GM13977 (cell line): ENCODE results near the gene ERCC5.

Experiments
- DNase-seq: peaks from one replicate; pipeline ENCODE4 v3.0.0; 2012; ENCODE audit warnings: low spot score
- in situ Hi-C: fragments of 300-500 bp; cut with MboI; formaldehyde crosslinking; loops from one replicate; pipeline ENCODE4 v1.12.0; 2022; ENCODE audit warnings: low sequenced_read_pairs, low pct_unique_long_range_greater_than_20kb, mixed read lengths, inconsistent platforms; ENCODE audit not compliant: unreplicated experiment
- TF ChIP-seq, protein P1 (sequence below): IDR thresholded peaks from 2 replicates; pipeline ENCODE4 v1.5.1; 2012; ENCODE audit warnings: mild to moderate bottlenecking, control low read depth; ENCODE audit not compliant: insufficient read depth; ENCODE audit errors: extremely low read depth, missing control alignments

The ERCC5 gene

DNA sequence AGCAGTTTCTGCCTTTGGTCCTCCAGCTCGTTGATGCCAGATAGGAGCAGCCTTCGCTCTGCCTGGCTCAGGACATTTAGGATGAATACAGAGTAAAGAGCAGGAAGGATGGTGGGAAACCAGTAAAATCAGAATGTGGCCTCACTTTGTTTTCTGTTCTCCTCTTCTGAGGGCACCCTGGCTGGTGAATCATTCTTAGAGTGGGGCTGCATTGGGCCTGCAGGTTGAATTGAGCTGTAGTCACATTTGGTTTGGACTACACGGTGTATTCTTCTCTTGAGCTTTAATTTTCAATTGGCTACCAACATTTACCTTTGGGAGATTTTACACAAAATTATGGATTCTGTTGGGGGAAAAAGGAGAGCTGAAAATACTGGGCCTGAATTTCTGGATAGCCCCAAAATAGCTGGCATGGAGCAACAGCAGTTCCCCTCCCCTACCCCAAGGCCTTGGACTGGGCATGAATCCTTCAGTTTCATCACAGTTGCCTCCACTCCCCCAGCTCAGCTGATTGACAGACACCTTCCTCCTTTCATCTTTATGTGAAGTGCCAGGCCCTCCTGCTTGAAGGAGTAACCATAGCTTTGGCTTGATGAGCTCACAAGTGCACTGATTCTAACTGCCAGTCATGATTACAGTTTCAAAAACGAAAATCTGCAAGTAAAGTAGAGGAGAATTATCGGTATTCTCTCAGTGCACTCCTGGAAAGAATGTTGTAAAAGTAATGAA is 24.3 kb downstream of the ERCC5 start:
- TF ChIP-seq, protein P1, sequence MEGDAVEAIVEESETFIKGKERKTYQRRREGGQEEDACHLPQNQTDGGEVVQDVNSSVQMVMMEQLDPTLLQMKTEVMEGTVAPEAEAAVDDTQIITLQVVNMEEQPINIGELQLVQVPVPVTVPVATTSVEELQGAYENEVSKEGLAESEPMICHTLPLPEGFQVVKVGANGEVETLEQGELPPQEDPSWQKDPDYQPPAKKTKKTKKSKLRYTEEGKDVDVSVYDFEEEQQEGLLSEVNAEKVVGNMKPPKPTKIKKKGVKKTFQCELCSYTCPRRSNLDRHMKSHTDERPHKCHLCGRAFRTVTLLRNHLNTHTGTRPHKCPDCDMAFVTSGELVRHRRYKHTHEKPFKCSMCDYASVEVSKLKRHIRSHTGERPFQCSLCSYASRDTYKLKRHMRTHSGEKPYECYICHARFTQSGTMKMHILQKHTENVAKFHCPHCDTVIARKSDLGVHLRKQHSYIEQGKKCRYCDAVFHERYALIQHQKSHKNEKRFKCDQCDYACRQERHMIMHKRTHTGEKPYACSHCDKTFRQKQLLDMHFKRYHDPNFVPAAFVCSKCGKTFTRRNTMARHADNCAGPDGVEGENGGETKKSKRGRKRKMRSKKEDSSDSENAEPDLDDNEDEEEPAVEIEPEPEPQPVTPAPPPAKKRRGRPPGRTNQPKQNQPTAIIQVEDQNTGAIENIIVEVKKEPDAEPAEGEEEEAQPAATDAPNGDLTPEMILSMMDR, result no peak
- no peak for DNase-seq
- in situ Hi-C loops, result no loop called here

DNA sequence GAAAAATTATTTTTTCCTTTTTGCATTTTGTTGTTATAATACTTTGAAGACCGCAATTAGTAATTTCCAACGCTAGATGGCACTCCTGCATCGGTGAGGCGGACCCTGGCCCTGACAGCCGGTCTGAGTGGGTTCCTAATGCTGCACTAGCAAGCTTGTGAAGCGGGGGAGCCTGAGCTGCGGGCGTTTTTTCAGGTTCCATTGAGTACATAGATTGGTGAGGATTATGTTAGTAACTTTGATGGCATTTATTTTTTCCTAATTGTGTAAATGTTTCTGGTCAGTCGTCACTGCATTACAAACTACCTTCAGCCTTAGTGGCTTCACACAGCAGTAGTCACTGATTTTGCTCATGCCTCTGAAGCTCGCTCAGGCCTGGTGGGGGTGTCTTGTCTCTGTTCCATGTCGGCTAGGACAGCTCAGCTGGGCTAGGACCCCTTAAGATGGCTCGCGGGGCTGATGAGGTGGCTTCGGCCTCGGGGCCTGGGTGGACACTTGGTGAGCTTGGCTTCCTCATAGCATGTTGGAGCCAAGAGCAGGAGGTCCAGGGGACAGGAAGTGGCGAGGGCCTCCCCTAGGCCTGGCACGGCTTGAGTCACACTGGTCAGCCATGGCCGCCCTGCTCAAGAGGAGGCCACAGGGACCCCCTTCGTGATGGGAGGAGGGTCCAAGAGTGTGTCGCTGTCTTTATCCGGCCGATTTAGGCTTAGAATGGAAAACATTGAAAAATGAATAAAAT is 25.0 kb downstream of the ERCC5 start:
- TF ChIP-seq, protein P1, result peak; percentile 78
- in situ Hi-C loops, result no loop called here
- DNase-seq, result peak; percentile 55

DNA sequence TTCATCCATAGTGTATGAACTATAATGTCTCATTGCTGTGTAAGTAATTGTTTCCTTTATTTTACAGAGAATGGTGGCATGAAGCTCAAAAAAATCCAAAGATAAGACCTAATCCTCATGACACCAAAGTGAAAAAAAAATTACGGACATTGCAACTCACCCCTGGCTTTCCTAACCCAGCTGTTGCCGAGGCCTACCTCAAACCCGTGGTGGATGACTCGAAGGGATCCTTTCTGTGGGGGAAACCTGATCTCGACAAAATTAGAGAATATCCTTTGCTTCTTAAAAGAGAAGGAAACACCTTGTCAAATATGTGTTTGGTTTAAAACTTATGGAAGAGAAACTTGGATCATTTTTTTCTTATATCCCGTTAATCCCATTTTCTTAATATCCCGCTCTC is 26.3 kb downstream of the ERCC5 start:
- in situ Hi-C loops, result no loop called here
- no peak for DNase-seq
- TF ChIP-seq, protein P1, result no peak

DNA sequence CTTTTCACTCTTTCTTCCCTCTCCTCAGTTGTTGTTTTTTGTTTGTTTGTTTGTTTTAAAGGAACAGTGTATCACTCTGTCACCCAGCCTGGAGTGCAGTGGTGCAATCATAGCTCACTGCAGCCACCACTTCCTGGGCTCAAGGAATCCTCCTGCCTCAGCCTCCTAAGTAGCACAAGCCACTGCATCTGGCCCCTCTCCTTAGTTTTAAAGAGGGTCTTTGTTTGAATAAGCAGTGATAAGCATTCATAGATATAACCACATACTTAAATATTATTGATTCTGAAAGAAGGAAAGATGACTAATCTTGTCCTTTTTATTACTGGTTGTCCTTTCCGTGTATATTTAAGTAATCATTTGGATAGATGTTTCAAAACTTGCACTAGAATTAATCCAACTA is 26.7 kb downstream of the ERCC5 start:
- in situ Hi-C loops, result no loop called here
- DNase-seq, result no peak

DNA sequence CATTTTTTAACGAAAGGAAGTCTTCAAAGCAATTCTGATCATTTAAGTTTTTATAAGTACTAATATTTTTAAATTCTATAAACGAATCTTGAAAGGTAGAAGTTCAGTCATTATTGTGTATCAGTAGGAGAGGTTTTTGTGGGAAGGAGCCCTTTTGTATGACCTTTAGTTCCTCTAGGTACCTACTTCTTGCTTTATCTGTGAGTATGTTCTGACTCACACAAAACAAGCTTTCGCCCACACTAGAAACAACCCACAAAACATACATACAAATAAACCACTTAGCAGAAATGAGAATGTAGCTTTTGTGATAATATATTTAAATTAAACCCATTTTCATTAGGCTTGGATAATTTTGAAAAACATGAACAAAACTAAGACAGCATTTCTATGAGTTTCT is 27.8 kb downstream of the ERCC5 start:
- in situ Hi-C loops, result no loop called here
- DNase-seq, result peak; percentile 34
- TF ChIP-seq, protein P1, result no peak

More for the DNA sequence above, 26.7 kb downstream of the ERCC5 start:
- TF ChIP-seq, protein P1, result no peak

DNA sequence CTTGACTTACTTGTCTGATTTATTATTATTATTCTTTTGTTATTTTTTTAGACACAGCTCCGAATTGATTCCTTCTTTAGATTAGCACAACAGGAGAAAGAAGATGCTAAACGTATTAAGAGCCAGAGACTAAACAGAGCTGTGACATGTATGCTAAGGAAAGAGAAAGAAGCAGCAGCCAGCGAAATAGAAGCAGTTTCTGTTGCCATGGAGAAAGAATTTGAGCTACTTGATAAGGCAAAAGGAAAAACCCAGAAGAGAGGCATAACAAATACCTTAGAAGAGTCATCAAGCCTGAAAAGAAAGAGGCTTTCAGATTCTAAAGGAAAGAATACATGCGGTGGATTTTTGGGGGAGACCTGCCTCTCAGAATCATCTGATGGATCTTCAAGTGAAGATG is 29.4 kb downstream of the ERCC5 start:
- in situ Hi-C loops, result no loop called here
- TF ChIP-seq, protein P1, result no peak
- DNase-seq, result no peak
